ENCODE data around the gene EPS8.

GRCh38 chr12:15706010-15706676, 83.0 kb downstream of the EPS8 start:
- no peak for TF ChIP-seq EZH2 (IDR thresholded peaks at IDR 0.05; ENCODE audit: low read length)
- TF ChIP-seq, protein P1, sequence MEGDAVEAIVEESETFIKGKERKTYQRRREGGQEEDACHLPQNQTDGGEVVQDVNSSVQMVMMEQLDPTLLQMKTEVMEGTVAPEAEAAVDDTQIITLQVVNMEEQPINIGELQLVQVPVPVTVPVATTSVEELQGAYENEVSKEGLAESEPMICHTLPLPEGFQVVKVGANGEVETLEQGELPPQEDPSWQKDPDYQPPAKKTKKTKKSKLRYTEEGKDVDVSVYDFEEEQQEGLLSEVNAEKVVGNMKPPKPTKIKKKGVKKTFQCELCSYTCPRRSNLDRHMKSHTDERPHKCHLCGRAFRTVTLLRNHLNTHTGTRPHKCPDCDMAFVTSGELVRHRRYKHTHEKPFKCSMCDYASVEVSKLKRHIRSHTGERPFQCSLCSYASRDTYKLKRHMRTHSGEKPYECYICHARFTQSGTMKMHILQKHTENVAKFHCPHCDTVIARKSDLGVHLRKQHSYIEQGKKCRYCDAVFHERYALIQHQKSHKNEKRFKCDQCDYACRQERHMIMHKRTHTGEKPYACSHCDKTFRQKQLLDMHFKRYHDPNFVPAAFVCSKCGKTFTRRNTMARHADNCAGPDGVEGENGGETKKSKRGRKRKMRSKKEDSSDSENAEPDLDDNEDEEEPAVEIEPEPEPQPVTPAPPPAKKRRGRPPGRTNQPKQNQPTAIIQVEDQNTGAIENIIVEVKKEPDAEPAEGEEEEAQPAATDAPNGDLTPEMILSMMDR (optimal IDR thresholded peaks at IDR 0.05 in 1 of 3, IDR thresholded peaks at IDR 0.05 in 1 of 3, conservative IDR thresholded peaks at IDR 0.05 in 1 of 3; ENCODE audit: extremely low read depth in 1 of 3, insufficient read depth in 2 of 3, low read length in 3 of 3), result no peak
